Activated CD4-positive, alpha-beta T cell treated with anti-CD3 and anti-CD28 coated beads, Interleukin-2, amount 50 U/mL, for 48 hours (primary cell): ENCODE data around the gene CDH16.
"Not testable (repeated sequence)": the region's sequence is repeated elsewhere in the genome, so short reads cannot be mapped to it uniquely, and the experiment has no call there.

Source experiments
- DNase-seq, 2 experiments: peaks; one replicate each; pipeline ENCODE4 v3.0.0-alpha.2; 2020

The CDH16 gene

GRCh38 chr16:66918803-66919568 is at the start of gene CDH16:
CDH16 (minus strand) TSS chr16:66918885; CDS start chr16:66918065, 820 bp downstream.
- DNase-seq = no peak

GRCh38 chr16:66964049-66964448 is 45.4 kb upstream of the CDH16 start:
- no peak for DNase-seq

GRCh38 chr16:66961914-66962313 is 43.2 kb upstream of the CDH16 start:
- no peak for DNase-seq

- DNase-seq = peak; percentile 75 to 81
These were observed 42.5 kb upstream of the CDH16 start, which contains the start of gene CES3 for GRCh38 chr16:66961065-66961744. CES3 (plus strand) TSS chr16:66961266; CDS start chr16:66961308, 42 bp downstream.

- no peak for DNase-seq
These were observed 41.6 kb upstream of the CDH16 start for GRCh38 chr16:66960270-66960669.

- DNase-seq = no peak
These were observed 41.0 kb upstream of the CDH16 start for GRCh38 chr16:66959704-66960161.

- no peak for DNase-seq
These were observed 40.4 kb upstream of the CDH16 start for GRCh38 chr16:66958857-66959703.

- not testable (repeated sequence) for DNase-seq
These were observed 37.4 kb upstream of the CDH16 start for GRCh38 chr16:66956154-66956457.

- not testable (repeated sequence) for DNase-seq
These were observed 36.9 kb upstream of the CDH16 start for GRCh38 chr16:66955363-66956153.

- peak; percentile 82 to 87 for DNase-seq
These were observed 35.5 kb upstream of the CDH16 start for GRCh38 chr16:66954097-66954659.

- no peak for DNase-seq
These were observed 34.9 kb upstream of the CDH16 start for GRCh38 chr16:66953462-66954096.

- DNase-seq = no peak
These were observed 33.9 kb upstream of the CDH16 start for GRCh38 chr16:66952430-66953110.

GRCh38 chr16:66950971-66951790 is 32.5 kb upstream of the CDH16 start:
- no peak for DNase-seq

GRCh38 chr16:66950437-66950836 is 31.8 kb upstream of the CDH16 start:
- DNase-seq = no peak

GRCh38 chr16:66949472-66949871 is 30.8 kb upstream of the CDH16 start:
- DNase-seq = no peak

GRCh38 chr16:66948837-66949225 is 30.1 kb upstream of the CDH16 start:
- DNase-seq = no peak

GRCh38 chr16:66948134-66948836 is 29.6 kb upstream of the CDH16 start:
- DNase-seq = no peak

GRCh38 chr16:66947302-66948065 is 28.8 kb upstream of the CDH16 start:
- peak; percentile 93 to 94 for DNase-seq

GRCh38 chr16:66946974-66947301 is 28.3 kb upstream of the CDH16 start:
- DNase-seq = no peak
